GM12878 (cell line): ENCODE measurements around the gene FDXR.

Source experiments
- EGR1 ChIP-seq, 2 experiments: IDR thresholded peaks; 1 replicate in 1 of 2; 2 replicates in 1 of 2; pipeline ENCODE4 v1.6.1; 2011 to 2012; ENCODE audit warnings: low read depth in 2 of 2, low read length in 2 of 2, borderline replicate concordance in 1 of 2, mild to moderate bottlenecking in 1 of 2, moderate library complexity in 1 of 2
- NR2C1 ChIP-seq: fragments of 450-650 bp; IDR thresholded peaks from 2 replicates; pipeline ENCODE4 v1.6.1; 2017; ENCODE audit warnings: antibody characterized with exemption, mild to moderate bottlenecking, moderate library complexity
- POLR2AphosphoS5 ChIP-seq: IDR thresholded peaks from 2 replicates; pipeline ENCODE4 v1.6.1; 2011; ENCODE audit warnings: mild to moderate bottlenecking, low read length, inconsistent platforms
- TCF12 ChIP-seq: IDR thresholded peaks from 2 replicates; pipeline ENCODE4 v1.6.1; 2011; ENCODE audit warnings: low read depth, mild to moderate bottlenecking, low read length
- TF ChIP-seq, protein P1 (sequence below), 3 experiments: IDR thresholded peaks in 2 of 3; conservative IDR thresholded peaks in 1 of 3; 2 replicates each; pipeline ENCODE4 v1.5.1; 2011; ENCODE audit warnings: low read depth in 3 of 3, low read length in 3 of 3, mild to moderate bottlenecking in 3 of 3, control low read depth in 2 of 3, moderate library complexity in 2 of 3, inconsistent platforms in 1 of 3, mixed read lengths in 1 of 3; ENCODE audit not compliant: control insufficient read depth in 2 of 3, insufficient read depth in 1 of 3; ENCODE audit errors: extremely low read depth in 1 of 3
- TF ChIP-seq, protein P2 (sequence below): fragments of 450-650 bp; IDR thresholded peaks from 2 replicates; pipeline ENCODE4 v1.6.1; 2014; ENCODE audit warnings: mild to moderate bottlenecking
- TF ChIP-seq, protein P3 (sequence below): fragments of 450-650 bp; IDR thresholded peaks from 2 replicates; pipeline ENCODE4 v1.6.1; 2016; ENCODE audit warnings: mild to moderate bottlenecking

DNA sequence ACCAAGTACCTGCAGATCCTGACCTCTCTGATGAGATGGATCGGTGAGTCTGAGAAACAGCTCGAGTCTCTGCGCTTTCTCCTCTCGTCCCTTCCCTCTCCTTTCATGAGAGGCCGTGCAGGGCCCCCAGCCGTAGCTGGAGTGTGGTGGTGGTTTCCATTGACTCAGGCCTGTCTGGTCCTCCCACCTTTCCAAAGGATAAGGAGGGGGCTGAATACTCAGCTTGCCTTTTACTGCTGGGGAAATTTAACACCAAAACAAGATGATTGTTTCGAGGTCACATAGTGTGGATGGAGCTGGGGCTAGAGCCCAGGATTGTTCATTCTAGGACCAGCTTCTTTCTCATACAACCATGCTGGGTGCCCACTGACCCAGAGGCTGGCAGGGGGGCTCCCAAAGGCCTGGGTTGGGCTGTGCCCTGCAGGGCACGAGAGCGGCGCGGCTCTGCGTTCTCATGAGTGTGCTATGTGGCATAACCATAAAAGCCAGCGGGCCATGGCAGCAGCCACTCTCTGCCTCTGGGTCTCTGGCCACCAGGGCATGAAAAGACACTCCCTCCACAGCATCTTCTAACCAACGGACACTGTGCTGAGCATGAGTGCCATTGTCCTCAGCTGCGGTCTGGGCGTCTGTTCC lies 52.9 kb downstream of the FDXR start:
- TF ChIP-seq, protein P1, sequence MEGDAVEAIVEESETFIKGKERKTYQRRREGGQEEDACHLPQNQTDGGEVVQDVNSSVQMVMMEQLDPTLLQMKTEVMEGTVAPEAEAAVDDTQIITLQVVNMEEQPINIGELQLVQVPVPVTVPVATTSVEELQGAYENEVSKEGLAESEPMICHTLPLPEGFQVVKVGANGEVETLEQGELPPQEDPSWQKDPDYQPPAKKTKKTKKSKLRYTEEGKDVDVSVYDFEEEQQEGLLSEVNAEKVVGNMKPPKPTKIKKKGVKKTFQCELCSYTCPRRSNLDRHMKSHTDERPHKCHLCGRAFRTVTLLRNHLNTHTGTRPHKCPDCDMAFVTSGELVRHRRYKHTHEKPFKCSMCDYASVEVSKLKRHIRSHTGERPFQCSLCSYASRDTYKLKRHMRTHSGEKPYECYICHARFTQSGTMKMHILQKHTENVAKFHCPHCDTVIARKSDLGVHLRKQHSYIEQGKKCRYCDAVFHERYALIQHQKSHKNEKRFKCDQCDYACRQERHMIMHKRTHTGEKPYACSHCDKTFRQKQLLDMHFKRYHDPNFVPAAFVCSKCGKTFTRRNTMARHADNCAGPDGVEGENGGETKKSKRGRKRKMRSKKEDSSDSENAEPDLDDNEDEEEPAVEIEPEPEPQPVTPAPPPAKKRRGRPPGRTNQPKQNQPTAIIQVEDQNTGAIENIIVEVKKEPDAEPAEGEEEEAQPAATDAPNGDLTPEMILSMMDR (IDR thresholded peaks at IDR 0.05 in 2 of 3, conservative IDR thresholded peaks at IDR 0.05 in 1 of 3; ENCODE audit: control insufficient read depth in 2 of 3, extremely low read depth in 1 of 3, insufficient read depth in 1 of 3, low read depth in 3 of 3, low read length in 3 of 3): no peak
- TF ChIP-seq POLR2AphosphoS5: no peak
- TF ChIP-seq NR2C1: no peak
- TF ChIP-seq EGR1 (IDR thresholded peaks at IDR 0.05; ENCODE audit: borderline replicate concordance in 1 of 2, low read depth in 2 of 2, low read length in 2 of 2): no peak
- TF ChIP-seq, protein P2, sequence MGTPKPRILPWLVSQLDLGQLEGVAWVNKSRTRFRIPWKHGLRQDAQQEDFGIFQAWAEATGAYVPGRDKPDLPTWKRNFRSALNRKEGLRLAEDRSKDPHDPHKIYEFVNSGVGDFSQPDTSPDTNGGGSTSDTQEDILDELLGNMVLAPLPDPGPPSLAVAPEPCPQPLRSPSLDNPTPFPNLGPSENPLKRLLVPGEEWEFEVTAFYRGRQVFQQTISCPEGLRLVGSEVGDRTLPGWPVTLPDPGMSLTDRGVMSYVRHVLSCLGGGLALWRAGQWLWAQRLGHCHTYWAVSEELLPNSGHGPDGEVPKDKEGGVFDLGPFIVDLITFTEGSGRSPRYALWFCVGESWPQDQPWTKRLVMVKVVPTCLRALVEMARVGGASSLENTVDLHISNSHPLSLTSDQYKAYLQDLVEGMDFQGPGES: no peak
- TF ChIP-seq TCF12: no peak
- TF ChIP-seq, protein P3, sequence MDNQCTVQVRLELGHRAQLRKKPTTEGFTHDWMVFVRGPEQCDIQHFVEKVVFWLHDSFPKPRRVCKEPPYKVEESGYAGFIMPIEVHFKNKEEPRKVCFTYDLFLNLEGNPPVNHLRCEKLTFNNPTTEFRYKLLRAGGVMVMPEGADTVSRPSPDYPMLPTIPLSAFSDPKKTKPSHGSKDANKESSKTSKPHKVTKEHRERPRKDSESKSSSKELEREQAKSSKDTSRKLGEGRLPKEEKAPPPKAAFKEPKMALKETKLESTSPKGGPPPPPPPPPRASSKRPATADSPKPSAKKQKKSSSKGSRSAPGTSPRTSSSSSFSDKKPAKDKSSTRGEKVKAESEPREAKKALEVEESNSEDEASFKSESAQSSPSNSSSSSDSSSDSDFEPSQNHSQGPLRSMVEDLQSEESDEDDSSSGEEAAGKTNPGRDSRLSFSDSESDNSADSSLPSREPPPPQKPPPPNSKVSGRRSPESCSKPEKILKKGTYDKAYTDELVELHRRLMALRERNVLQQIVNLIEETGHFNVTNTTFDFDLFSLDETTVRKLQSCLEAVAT: no peak
